IPS-20b (cell line): ENCODE results near the gene SNX4.
"Not testable (repeated sequence)": the region's sequence is repeated elsewhere in the genome, so short reads cannot be mapped to it uniquely, and the experiment has no call there.

Source experiments
- H3K27ac ChIP-seq: one replicate; pipeline ENCODE4 v1.5.1; 2013; ENCODE audit warnings: low read length
- H3K27me3 ChIP-seq: 2 replicates; pipeline ENCODE4 v1.6.1; 2013; ENCODE audit warnings: mild to moderate bottlenecking, low read length, inconsistent platforms; ENCODE audit not compliant: insufficient read depth
- H3K36me3 ChIP-seq: 2 replicates; pipeline ENCODE4 v1.6.1; 2013; ENCODE audit warnings: low read depth, mild to moderate bottlenecking, inconsistent platforms, low read length, moderate library complexity; ENCODE audit not compliant: insufficient read depth
- H3K4me1 ChIP-seq: 2 replicates; pipeline ENCODE4 v1.6.1; 2013; ENCODE audit warnings: mild to moderate bottlenecking, control low read depth, inconsistent platforms, low read length, moderate library complexity; ENCODE audit not compliant: insufficient read depth
- H3K4me3 ChIP-seq: 2 replicates; pipeline ENCODE4 v1.5.1; 2013; ENCODE audit warnings: mild to moderate bottlenecking, low read length, inconsistent platforms
- H3K9ac ChIP-seq: 2 replicates; pipeline ENCODE4 v1.6.1; 2013; ENCODE audit warnings: low read depth, mild to moderate bottlenecking, inconsistent platforms, low read length, moderate library complexity
- H3K9me3 ChIP-seq: 2 replicates; pipeline ENCODE4 v1.6.1; 2013; ENCODE audit warnings: mild to moderate bottlenecking, low read depth, low read length, inconsistent platforms; ENCODE audit not compliant: insufficient read depth

The SNX4 gene

DNA sequence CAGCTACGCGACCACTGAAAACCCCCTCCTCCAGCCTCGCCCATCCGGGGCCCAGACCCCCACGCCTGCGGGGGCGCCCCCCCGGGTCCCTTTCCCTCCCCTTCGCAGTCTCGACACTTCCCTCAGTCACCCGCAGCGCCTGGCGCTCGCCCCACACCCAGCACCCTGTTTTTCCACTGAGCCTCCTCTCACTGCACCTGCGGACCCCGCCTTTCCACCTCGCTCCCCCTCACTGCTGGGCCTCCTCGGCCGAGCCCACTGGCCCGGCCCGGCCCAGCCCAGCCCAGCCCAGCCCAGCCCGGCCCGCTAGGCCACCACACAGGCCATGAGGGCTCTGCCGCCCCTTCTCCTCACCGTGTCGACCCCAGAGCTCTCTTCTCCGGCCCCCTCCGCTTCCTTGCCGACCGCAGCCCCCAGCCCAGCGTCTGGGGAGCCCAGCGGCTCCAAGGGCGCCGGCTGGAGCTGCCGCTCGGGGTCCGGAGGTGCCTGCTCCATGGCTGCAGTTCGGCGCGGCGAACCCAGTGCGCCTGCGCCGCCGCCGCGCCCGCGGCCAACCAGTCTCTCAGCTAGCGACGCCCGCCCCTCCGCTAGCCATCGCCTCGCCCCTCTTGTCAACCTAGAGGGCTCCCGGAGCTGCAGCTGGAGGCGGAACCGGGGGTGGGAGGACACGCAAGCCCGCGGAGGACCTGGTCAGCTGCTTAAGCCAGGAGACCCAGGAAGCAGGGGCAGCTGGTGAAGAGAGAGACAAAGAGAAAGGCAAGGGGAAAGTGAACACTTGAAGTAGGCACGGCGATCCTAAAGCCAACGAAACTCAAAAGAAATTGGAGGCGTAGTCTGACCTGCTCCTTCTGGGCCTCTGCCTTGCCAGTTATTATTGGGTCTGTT, at the start of gene SNX4:
TSS of gene SNX4 (minus strand) at position 525 of the 885 bp plus-strand sequence. CDS start at position 495, 30 bp downstream.
- peak within 1 kb of the TSS; percentile 85 for H3K4me3 ChIP-seq
- H3K27me3 ChIP-seq: no peaks in the 10 kb centered on the region
- H3K9ac ChIP-seq: peak within 1 kb of the TSS; percentile 74
- peaks cover 15% of the 10 kb centered on the region for H3K36me3 ChIP-seq
- H3K9me3 ChIP-seq: no peaks in the 10 kb centered on the region
- H3K4me1 ChIP-seq: no peaks in the 10 kb centered on the region
- no peak within 1 kb of the TSS for H3K27ac ChIP-seq

DNA sequence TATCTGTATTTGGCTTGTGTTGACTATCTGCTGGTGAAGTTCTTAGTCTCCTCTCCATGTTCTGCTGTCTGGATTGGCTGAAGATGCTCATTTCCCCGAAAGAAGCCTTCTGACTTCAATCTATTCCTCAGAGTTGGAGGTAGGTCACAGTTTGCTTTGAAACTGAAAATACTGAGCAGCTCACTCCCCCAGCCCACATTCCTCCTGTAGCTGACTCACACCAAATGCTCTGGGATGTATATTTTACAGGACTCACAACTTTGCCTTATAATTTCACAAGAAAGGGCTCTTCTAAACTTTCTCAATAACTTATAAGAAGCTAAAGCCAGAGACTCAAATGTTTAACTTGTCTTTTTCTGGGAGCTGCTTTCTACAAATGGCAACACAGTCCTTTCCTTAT, 36.3 kb upstream of the SNX4 start:
- Histone ChIP-seq H3K27me3 (no peaks in the 10 kb centered on the region), H3K9ac (no peak overlapping the region), H3K27ac (no peak overlapping the region), H3K4me1 (no peaks in the 10 kb centered on the region), H3K9me3 (no peaks in the 10 kb centered on the region), H3K4me3 (no peak overlapping the region), H3K36me3 (peaks cover 51% of the 10 kb centered on the region)

DNA sequence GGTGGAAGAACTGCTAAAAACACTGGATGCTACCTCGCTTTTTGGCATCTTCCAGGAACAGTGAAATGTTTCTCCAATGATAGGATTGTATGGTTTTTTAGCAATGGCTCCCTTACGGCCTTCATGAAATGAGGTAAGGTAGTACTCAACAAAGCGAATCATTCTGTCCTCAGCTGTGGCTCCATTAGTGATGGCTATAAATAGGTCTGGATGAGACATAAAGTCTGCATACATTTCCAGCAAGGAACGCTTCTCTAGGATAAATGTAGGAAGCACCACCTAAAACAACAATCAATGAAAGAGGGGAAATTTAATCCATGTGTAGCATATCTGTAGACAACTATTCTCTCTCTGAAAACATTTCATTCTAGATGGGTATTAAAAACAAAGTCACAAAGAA, 32.4 kb upstream of the SNX4 start:
- Histone ChIP-seq H3K4me3 (no peak overlapping the region), H3K9me3 (no peaks in the 10 kb centered on the region), H3K9ac (no peak overlapping the region), H3K27me3 (no peaks in the 10 kb centered on the region), H3K27ac (no peak overlapping the region), H3K4me1 (no peaks in the 10 kb centered on the region), H3K36me3 (peaks cover 31% of the 10 kb centered on the region)

DNA sequence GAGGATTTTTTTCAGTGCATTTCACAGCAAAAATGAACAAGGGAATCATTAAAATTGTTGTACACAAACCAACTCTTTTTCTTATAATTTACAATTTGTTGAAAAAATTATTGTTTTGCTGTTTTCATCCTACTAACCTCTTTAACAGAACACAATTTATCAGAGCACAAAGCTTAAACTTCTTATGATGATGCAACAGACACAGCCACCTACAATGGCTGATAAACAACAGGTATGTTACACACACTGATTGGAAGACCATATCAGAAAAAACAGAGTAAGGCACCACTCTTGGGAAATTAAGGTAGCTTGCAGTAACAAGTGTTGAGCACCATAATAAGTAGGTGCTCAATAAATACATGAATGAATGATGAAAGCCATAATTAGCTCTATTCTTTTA, 8.9 kb upstream of the SNX4 start:
- Histone ChIP-seq H3K4me1 (no peaks in the 10 kb centered on the region), H3K27ac (no peak overlapping the region), H3K9me3 (no peaks in the 10 kb centered on the region), H3K9ac (no peak overlapping the region), H3K36me3 (peaks cover 34% of the 10 kb centered on the region), H3K4me3 (no peak overlapping the region), H3K27me3 (no peaks in the 10 kb centered on the region)

DNA sequence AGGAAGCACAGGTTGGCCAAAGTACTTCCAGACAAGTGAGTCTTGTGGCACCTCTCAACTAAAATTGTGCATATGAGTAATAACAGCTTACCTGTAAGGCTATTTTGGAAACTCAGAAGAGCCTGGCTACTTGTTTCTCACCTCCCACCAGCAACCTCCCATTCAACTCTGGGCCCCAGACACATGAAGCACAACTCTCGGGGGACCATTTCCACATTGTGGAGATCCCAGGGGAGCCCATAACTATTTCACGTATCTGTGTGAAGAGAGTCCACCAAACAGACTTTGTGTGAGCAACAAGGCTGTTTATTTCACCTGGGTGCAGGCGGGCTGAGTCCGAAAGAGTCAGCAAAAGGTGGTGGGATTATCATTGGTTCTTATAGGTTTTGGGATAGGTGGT, 5.2 kb upstream of the SNX4 start:
- Histone ChIP-seq H3K27ac (no peak overlapping the region), H3K27me3 (no peaks in the 10 kb centered on the region), H3K9ac (no peak overlapping the region), H3K9me3 (no peaks in the 10 kb centered on the region), H3K4me1 (no peaks in the 10 kb centered on the region), H3K36me3 (peaks cover 18% of the 10 kb centered on the region), H3K4me3 (no peak overlapping the region)

DNA sequence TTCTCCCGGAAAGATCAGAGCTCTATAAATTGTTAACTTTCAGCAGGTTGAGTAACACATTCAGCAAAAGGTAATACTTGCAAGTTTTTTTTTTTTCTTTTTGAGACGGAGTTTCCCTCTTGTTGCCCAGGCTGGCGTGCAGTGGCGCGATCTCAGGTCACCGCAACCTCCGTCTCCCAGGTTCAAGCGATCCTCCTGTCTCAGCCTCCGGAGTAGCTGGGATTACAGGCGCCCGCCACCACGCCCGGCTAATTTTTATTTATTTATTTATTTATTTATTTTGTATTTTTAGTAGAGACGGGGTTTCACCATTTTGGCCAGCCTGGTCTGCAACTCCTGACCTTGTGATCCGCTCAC, 539 bp upstream of the SNX4 start:
- not testable (repeated sequence) for H3K27ac ChIP-seq, H3K27me3 ChIP-seq, H3K9me3 ChIP-seq, H3K4me1 ChIP-seq
- H3K4me3 ChIP-seq: peak overlapping the region; percentile 85
- H3K9ac ChIP-seq: peak overlapping the region; percentile 37; the same call in 1 of the 2 replicates
- peaks cover 13% of the 10 kb centered on the region for H3K36me3 ChIP-seq

DNA sequence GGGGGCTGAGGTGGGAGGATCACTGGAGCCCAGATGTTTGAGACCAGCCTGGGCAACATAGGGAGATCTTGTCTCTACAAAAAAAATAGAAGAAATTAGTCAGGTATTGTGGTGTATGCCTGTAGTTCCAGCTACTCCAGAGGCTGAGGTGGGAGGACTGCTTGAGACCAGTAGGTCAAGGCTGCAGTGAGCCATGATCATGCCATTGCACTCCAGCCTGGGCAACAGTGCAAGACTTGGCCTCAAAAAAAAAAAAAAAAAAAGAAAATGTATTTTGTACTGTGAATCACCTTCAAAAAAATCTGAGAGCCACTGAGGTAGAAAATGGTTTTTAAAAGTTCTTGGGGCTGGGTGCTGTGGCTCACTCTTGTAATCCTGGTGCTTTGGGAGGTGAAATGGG, 4.6 kb downstream of the SNX4 start:
- Histone ChIP-seq H3K9ac (no peak overlapping the region), H3K36me3 (peaks cover 37% of the 10 kb centered on the region), H3K27ac (no peak overlapping the region), H3K4me3 (no peak overlapping the region), H3K4me1 (no peaks in the 10 kb centered on the region), H3K27me3 (no peaks in the 10 kb centered on the region), H3K9me3 (no peaks in the 10 kb centered on the region)

DNA sequence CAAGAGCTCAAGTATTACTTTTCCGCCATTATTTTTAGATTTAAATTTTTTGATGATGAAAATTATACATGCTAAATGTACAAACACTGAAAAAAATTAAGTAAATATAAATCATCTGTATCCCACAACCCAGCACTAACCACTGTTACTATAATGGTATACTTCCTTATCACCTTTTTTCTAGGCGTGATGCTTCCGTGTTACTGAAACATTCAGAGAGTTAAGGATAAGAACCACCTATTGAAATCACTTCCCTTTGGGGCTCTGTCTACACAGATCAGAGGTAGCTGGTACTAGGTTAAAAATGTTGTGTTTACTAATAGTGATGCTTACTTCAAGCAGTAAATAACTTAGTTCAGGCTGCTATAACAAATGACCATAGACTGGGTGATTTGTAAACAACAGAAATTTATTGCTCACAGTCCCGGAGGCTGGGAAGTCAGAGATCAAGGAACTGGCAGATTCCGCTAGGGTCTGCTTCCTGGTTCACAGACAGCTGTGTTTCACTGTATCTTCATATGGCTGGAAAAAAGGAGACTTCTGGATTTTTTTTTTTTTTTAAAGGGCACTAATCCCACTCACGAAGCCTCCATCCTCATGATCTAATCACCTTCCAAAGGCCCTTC, 6.4 kb downstream of the SNX4 start:
- Histone ChIP-seq H3K27me3 (no peaks in the 10 kb centered on the region), H3K36me3 (peaks cover 40% of the 10 kb centered on the region), H3K27ac (no peak overlapping the region), H3K4me1 (no peaks in the 10 kb centered on the region), H3K9me3 (no peaks in the 10 kb centered on the region), H3K4me3 (no peak overlapping the region), H3K9ac (no peak overlapping the region)

DNA sequence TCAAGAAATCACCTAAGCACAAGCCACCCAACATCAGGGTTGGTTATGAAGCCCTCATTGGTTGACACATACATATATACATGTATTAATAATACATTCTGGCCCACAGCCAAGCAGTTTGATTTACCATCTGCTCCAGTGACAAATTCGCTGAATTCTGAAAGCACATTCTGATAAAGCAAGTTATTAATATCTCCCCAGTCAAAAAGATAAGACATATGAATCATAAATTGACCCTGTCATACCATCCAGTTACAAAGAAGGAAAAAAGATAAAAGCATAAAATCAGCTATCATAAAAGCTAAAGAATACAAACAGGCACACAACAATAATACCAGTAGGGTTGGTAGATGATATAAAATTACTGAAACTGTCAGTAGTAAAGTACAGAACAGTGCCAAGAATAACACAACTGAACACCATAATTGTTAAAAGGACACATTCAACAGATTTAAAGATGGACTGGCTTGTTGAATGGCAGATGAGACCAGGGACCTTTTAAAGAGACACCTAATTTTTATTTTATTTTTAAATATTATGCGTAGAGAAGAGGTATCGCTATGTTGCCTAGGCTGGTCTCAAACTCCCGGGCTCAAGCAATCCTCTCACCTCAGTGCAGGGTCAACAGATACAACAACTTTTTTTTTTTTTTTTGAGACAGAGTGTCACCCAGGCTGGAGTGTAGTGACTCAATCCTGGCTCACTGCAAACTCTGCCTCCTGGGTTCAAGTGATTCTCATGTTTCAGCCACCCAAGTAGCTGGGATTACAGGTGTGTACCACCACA, 7.7 kb downstream of the SNX4 start:
- Histone ChIP-seq H3K4me3 (no peak overlapping the region), H3K27ac (no peak overlapping the region)

DNA sequence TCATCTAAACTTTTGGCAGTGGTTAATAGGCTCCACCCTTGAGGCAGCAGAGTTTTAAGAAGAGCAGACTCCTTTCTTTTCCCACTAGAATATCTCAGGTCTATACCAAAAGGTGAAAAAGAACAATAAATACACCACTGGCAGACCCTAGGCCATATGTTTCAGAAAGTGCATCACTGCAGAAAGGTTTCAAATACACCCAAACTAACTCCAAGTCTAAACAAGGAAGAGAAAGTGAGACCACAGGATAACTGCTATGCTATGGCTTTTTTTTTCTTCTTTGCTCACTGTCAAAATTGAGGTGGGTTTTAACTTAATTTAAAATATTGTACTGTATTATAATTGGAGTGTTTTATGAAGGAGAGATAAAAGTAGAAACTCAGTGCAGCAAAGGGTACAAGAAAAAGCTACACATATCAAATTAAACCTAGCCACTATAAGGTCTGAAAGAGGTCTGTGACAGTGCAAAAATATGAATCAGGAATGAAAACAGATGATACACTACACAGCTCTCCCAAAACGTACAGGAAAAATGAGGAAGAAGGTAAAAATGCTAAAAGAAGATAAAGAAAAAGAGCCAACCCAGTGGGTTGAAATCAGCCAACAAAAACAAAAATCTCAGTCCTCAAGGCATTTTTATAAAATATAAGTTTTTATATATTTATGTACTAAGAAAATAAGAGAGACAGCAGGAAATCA, 8.4 kb downstream of the SNX4 start:
- Histone ChIP-seq H3K27ac (no peak overlapping the region), H3K27me3 (no peaks in the 10 kb centered on the region), H3K9me3 (no peaks in the 10 kb centered on the region), H3K4me1 (no peaks in the 10 kb centered on the region), H3K4me3 (no peak overlapping the region), H3K36me3 (peaks cover 45% of the 10 kb centered on the region), H3K9ac (no peak overlapping the region)

More for the DNA sequence above, 7.7 kb downstream of the SNX4 start:
- Histone ChIP-seq H3K4me1 (no peaks in the 10 kb centered on the region), H3K36me3 (peaks cover 46% of the 10 kb centered on the region), H3K27me3 (no peaks in the 10 kb centered on the region), H3K9me3 (no peaks in the 10 kb centered on the region), H3K9ac (no peak overlapping the region)

DNA sequence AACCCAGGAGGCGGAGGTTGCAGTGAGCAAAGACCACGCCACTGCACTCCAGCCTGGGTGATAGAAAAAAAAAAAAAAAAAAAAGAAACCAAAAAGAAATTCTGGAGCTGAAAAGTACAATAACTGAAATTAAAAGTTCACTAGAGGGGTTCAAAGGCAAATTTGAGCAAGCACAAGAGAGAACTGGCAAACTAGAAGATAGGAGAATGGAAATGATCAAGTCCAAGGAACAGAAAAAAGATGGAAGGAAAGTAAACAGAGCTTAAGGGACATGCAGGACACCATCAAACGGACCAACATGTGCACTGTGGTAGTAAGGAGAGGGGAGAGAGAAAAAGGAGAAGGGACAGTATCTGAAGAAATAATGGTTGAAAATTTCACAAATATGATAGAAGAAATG, 12.9 kb downstream of the SNX4 start:
- H3K9ac ChIP-seq: no peak overlapping the region
- no peaks in the 10 kb centered on the region for H3K9me3 ChIP-seq
- H3K27ac ChIP-seq: no peak overlapping the region
- no peaks in the 10 kb centered on the region for H3K4me1 ChIP-seq
- H3K27me3 ChIP-seq: no peaks in the 10 kb centered on the region
- H3K4me3 ChIP-seq: no peak overlapping the region
- peaks cover 32% of the 10 kb centered on the region for H3K36me3 ChIP-seq
